Spleen (tissue), 11 donors: ENCODE measurements around the gene PSMD7. TPM values are rescaled to one million over a fixed set of nuclear protein-coding genes. Genes with fewer than 3 reads are reported as not detected.
"Not testable (repeated sequence)": the region's sequence is repeated elsewhere in the genome, so short reads cannot be mapped to it uniquely, and the experiment has no call there.

Experiments used
- DNase-seq: peaks from one replicate; pipeline ENCODE4 v3.0.0-alpha.2; 2020
- H3K27ac ChIP-seq, 8 donors: fragments of 200-600 bp; sonication (generic) in 7 of 8; 1 replicate in 4 of 8; 2 replicates in 4 of 8; pipeline versions ENCODE4 v1.5.0 to v1.8.0; 2016 to 2021; ENCODE audit warnings: inconsistent platforms in 4 of 8, mild to moderate bottlenecking in 4 of 8, moderate library complexity in 1 of 8
- H3K27me3 ChIP-seq, 7 donors: fragments of 200-600 bp; sonication (generic) in 6 of 7; replicated peaks in 1 of 7; 1 replicate in 4 of 7; 2 replicates in 3 of 7; pipeline versions ENCODE4 v1.5.0 to v1.8.0; 2016 to 2021; ENCODE audit warnings: inconsistent platforms in 3 of 7, mild to moderate bottlenecking in 1 of 7
- H3K36me3 ChIP-seq, 6 donors: fragments of 200-600 bp; sonication (generic) in 5 of 6; 1 replicate in 4 of 6; 2 replicates in 2 of 6; pipeline versions ENCODE4 v1.5.0 to v1.8.0; 2016 to 2021; ENCODE audit warnings: inconsistent platforms in 2 of 6
- H3K4me1 ChIP-seq, 6 donors: fragments of 200-600 bp; sonication (generic) in 5 of 6; 1 replicate in 3 of 6; 2 replicates in 3 of 6; pipeline versions ENCODE4 v1.5.0 to v1.8.0; 2016 to 2021; ENCODE audit warnings: inconsistent platforms in 3 of 6
- H3K4me3 ChIP-seq, 8 donors: fragments of 200-600 bp; sonication (generic) in 7 of 8; 1 replicate in 4 of 8; 2 replicates in 4 of 8; pipeline versions ENCODE4 v1.5.0 to v1.8.0; 2016 to 2021; ENCODE audit warnings: inconsistent platforms in 4 of 8, mild to moderate bottlenecking in 4 of 8, moderate library complexity in 2 of 8
- H3K9me3 ChIP-seq, 8 donors: fragments of 200-600 bp; sonication (generic) in 7 of 8; 1 replicate in 4 of 8; 2 replicates in 4 of 8; pipeline versions ENCODE4 v1.5.0 to v1.8.0; 2016 to 2021; ENCODE audit warnings: inconsistent platforms in 4 of 8
- CTCF ChIP-seq, 11 experiments: fragments of 200-600 bp in 7 of 11; fragments of 450-650 bp in 4 of 11; sonication (generic) in 4 of 11; IDR thresholded peaks in 8 of 11; conservative IDR thresholded peaks in 3 of 11; 1 replicate in 7 of 11; 2 replicates in 4 of 11; pipeline versions ENCODE4 v1.4.0 to v1.8.0; 2016 to 2021; ENCODE audit warnings: antibody characterized with exemption in 11 of 11, inconsistent platforms in 4 of 11, mild to moderate bottlenecking in 1 of 11
- POLR2A ChIP-seq, 3 donors: fragments of 450-650 bp; IDR thresholded peaks; one replicate each; pipeline ENCODE4 v1.5.1; 2017; ENCODE audit warnings: antibody characterized with exemption in 3 of 3, mild to moderate bottlenecking in 1 of 3
- POLR2AphosphoS5 ChIP-seq, 3 donors: sonication (generic); formaldehyde crosslinking; IDR thresholded peaks; one replicate each; pipeline ENCODE4 v1.5.1; 2017; ENCODE audit warnings: antibody characterized with exemption in 3 of 3
- WGBS, 5 donors: extraction: QIAGEN DNeasy Blood & Tissue Kit in 3 of 5; methylation state at CpG; one replicate each; pipeline versions ENCODE4 v1.1.5 to v1.1.7; 2013 to 2018; 5-methylcytosine and 5-hydroxymethylcytosine counted together
- intact Hi-C: fragments of 100-400 bp; cut with DNase I; formaldehyde crosslinking; loops from one replicate; pipeline ENCODE4 v1.15.0; 2023; ENCODE audit warnings: low total_unique reads
- polyA plus RNA-seq, 3 donors: library from polyadenylated mRNA; stranded (reverse); fragments of 200-250 nt; gene quantifications; one replicate each; pipeline ENCODE4 v1.2.1, GENCODE V29; 2013
- total RNA-seq, 7 donors: library from RNA; depleted of rRNA in 3 of 7; stranded (reverse); fragments of >200 nt in 3 of 7; fragmentation: NEBNext Ultra II Directional in 4 of 7; extraction: Animal tissue kit (Norgen Biotek cat#: 25700) in 4 of 7; gene quantifications; one replicate each; pipeline versions ENCODE4 v1.1.0 to v1.2.1, GENCODE V29; 2016 to 2021
- donor health status: healthy with polysubstance abuse.
- donor health status: DM: no; HTN: no; CAD: no; lungs with moderate emphysema.
- donor health status: DM: no; HTN: no; CAD: no.
- donor health status: Bipolar disorder and iron deficiency.
- donor health status: healthy.
- donor health status: DM: no; HTN: no; CAD: no.
- donor health status: DM: yes; HTN: yes; CAD: no.

PSMD7 gene
- total and polyA plus RNA-seq, 10 donors = 40.5 to 61.1 (median 48.9) TPM

GRCh38 chr16:74325641-74326040 is 29.0 kb downstream of the PSMD7 start:
- intact Hi-C loops = no loop called here
- peaks cover 3 to 55% (median 36%) of the 10 kb centered on the region in 6 donors for H3K36me3 ChIP-seq
- DNase-seq = no peak
- H3K27me3 ChIP-seq = no peaks in the 10 kb centered on the region
- no peaks in the 10 kb centered on the region for H3K9me3 ChIP-seq
- 89 to 96% (median 92%) methylated on average over 10 of the region's 10 CpGs for WGBS, 5 donors
- no peak overlapping the region for H3K27ac ChIP-seq
- H3K4me1 ChIP-seq = peaks cover 8 to 26% (median 20%) of the 10 kb centered on the region in 6 donors
- TF ChIP-seq CTCF (IDR thresholded peaks at IDR 0.05 in 8 of 11, conservative IDR thresholded peaks at IDR 0.05 in 3 of 11) (no peak), POLR2AphosphoS5 (IDR thresholded peaks at IDR 0.05) (no peak), POLR2A (IDR thresholded peaks at IDR 0.05) (no peak)
- no peak overlapping the region for H3K4me3 ChIP-seq

GRCh38 chr16:74328346-74328745 is 31.7 kb downstream of the PSMD7 start:
- DNase-seq, H3K27ac ChIP-seq, H3K27me3 ChIP-seq, intact Hi-C loops, H3K9me3 ChIP-seq, H3K4me1 ChIP-seq, H3K4me3 ChIP-seq: not testable (repeated sequence)
- WGBS, 5 donors = 94 to 97% (median 96%) methylated on average over 8 to 9 of the region's 9 CpGs
- peaks cover 3 to 78% (median 62%) of the 10 kb centered on the region in 6 donors for H3K36me3 ChIP-seq

GRCh38 chr16:74332469-74332868 is 35.9 kb downstream of the PSMD7 start:
- intact Hi-C loops, H3K27ac ChIP-seq, H3K27me3 ChIP-seq, DNase-seq, H3K4me1 ChIP-seq, H3K9me3 ChIP-seq, H3K4me3 ChIP-seq: not testable (repeated sequence)
- WGBS, 5 donors = 86 to 97% (median 92%) methylated on average over 1 to 8 of the region's 8 CpGs
- peaks cover 3 to 76% (median 53%) of the 10 kb centered on the region in 6 donors for H3K36me3 ChIP-seq

GRCh38 chr16:74337506-74337905 is 40.9 kb downstream of the PSMD7 start:
- intact Hi-C loops, H3K9me3 ChIP-seq, H3K27me3 ChIP-seq, H3K4me1 ChIP-seq, H3K27ac ChIP-seq, DNase-seq, H3K4me3 ChIP-seq: not testable (repeated sequence)
- WGBS, 5 donors = 89 to 100% (median 98%) methylated on average over 2 to 3 of the region's 3 CpGs
- peaks cover 0 to 88% (median 53%) of the 10 kb centered on the region in 6 donors for H3K36me3 ChIP-seq

GRCh38 chr16:74339226-74339625 is 42.6 kb downstream of the PSMD7 start:
- H3K9me3 ChIP-seq, intact Hi-C loops, H3K4me1 ChIP-seq, H3K4me3 ChIP-seq, H3K27ac ChIP-seq, DNase-seq, H3K27me3 ChIP-seq: not testable (repeated sequence)
- peaks cover 0 to 96% (median 58%) of the 10 kb centered on the region in 6 donors for H3K36me3 ChIP-seq
- WGBS, 5 donors = 96 to 97% (median 97%) methylated on average over 10 of the region's 10 CpGs

- H3K4me1 ChIP-seq, H3K4me3 ChIP-seq, DNase-seq, H3K9me3 ChIP-seq, intact Hi-C loops, H3K27me3 ChIP-seq, H3K27ac ChIP-seq: not testable (repeated sequence)
- H3K36me3 ChIP-seq = peaks cover 0 to 91% (median 61%) of the 10 kb centered on the region in 6 donors
- WGBS, 5 donors = 91 to 96% (median 94%) methylated on average over 3 to 4 of the region's 4 CpGs
Observed at GRCh38 chr16:74353038-74353437, 56.4 kb downstream of the PSMD7 start.

Other genes starting within 250 kb of the PSMD7 start
- 1 to 10 TPM in 4 of 7 donors, under 1 TPM in 1, not detected in 2; 0.57 to 8.6 (median 6.7) TPM for gene NPIPB15, start 79.5 kb downstream of the PSMD7 start, total RNA-seq
- 10 to 100 TPM in 1 of 3 donors, 1 to 10 TPM in 2; 9.2 to 33.7 (median 9.4) TPM for gene NPIPB15, start 79.5 kb downstream of the PSMD7 start, polyA plus RNA-seq
- 1 to 10 TPM in 2 of 7 donors, under 1 TPM in 2, not detected in 3; 0.83 to 2.1 (median 1.5) TPM for gene CLEC18B, start 124.7 kb downstream of the PSMD7 start, total RNA-seq
- gene CLEC18B, start 124.7 kb downstream of the PSMD7 start, polyA plus RNA-seq = 1 to 10 TPM in 2 of 3 donors, under 1 TPM in 1; 0.91 to 1.1 (median 1.1) TPM